HepG2 (cell line): ENCODE results near the gene SRSF3. TPM values are rescaled to one million over a fixed set of nuclear protein-coding genes. Genes with fewer than 3 reads are reported as not detected.

Experiments used
- ATAC-seq: fragments of 200-7000 bp; cut with Tn5 transposase; 3 replicates; pipeline ENCODE4 v1.9.1; 2020; ENCODE audit warnings: mild to moderate bottlenecking, moderate library complexity
- BruUV-seq: library from RNA; stranded (reverse); fragments of 400-500 nt; replicated peaks from 2 replicates; lab custom pipeline; 2021; lab: Mats Ljungman, UMichigan
- CTCF ChIA-PET: fragments of 300-600 bp; formaldehyde crosslinking; extraction: SDS; loops from one replicate; lab custom pipeline; 2021; ENCODE audit warnings: low total read pairs, inconsistent platforms, low intra/inter-chr PET ratio; lab: Yijun Ruan, JAX
- POLR2A ChIA-PET: fragments of 350-600 bp; sonication (Branson Sonifier 250); formaldehyde crosslinking; loops from one replicate; lab custom pipeline; 2020; ENCODE audit warnings: antibody characterized with exemption, inconsistent platforms; lab: Yijun Ruan, JAX
- DNase-seq: peaks from one replicate; pipeline ENCODE4 v3.0.0-alpha.2; 2015; ENCODE audit warnings: low spot score
- FAIRE-seq: peaks from 3 replicates; lab custom pipeline; 2011; peaks lifted over from hg19 to GRCh38; lab: Jason Lieb, UNC
- H2AFZ ChIP-seq: one replicate; pipeline ENCODE4 v1.6.1; 2011; ENCODE audit warnings: low read length, inconsistent platforms
- H3K27ac ChIP-seq: fragments of 300-600 bp; 3 replicates; pipeline ENCODE4 v1.8.0; 2011; ENCODE audit warnings: mixed run types, mild to moderate bottlenecking, mixed read lengths, low read length, inconsistent platforms; ENCODE audit not compliant: insufficient read depth; ENCODE audit errors: extremely low read length
- H3K27me3 ChIP-seq, 2 experiments: fragments of 200-600 bp in 1 of 2; 2 replicates in 1 of 2; 3 replicates in 1 of 2; pipeline versions ENCODE4 v1.6.0 to v1.8.0; 2011; ENCODE audit warnings: low read length in 2 of 2, mild to moderate bottlenecking in 2 of 2, moderate library complexity in 2 of 2, inconsistent platforms in 1 of 2; ENCODE audit not compliant: insufficient read depth in 2 of 2, control insufficient read depth in 1 of 2
- H3K36me3 ChIP-seq, 2 experiments: fragments of 200-600 bp in 1 of 2; replicated peaks in 1 of 2; 2 replicates in 1 of 2; 3 replicates in 1 of 2; pipeline versions ENCODE4 v1.5.1 to v1.8.0; 2011; ENCODE audit warnings: low read length in 2 of 2, inconsistent platforms in 1 of 2; ENCODE audit not compliant: insufficient read depth in 2 of 2, control insufficient read depth in 1 of 2
- H3K4me1 ChIP-seq: 2 replicates; pipeline ENCODE4 v1.5.1; 2012; ENCODE audit warnings: low read length, inconsistent platforms; ENCODE audit not compliant: insufficient read depth
- H3K4me2 ChIP-seq: 2 replicates; pipeline ENCODE4 v1.6.0; 2011; ENCODE audit warnings: low read depth, low read length, inconsistent platforms
- H3K4me3 ChIP-seq, 3 experiments: fragments of 200-600 bp in 1 of 3; sonication (generic), shearing (Covaris generic) in 1 of 3; replicated peaks in 1 of 3; 2 replicates each; pipeline ENCODE4 v1.5.1; 2011 to 2016; ENCODE audit warnings: low read length in 3 of 3, inconsistent platforms in 2 of 3, low read depth in 2 of 3, mild to moderate bottlenecking in 2 of 3, control low read depth in 1 of 3, mixed read lengths in 1 of 3; ENCODE audit not compliant: insufficient read depth in 1 of 3
- H3K79me2 ChIP-seq: one replicate; pipeline ENCODE4 v1.6.1; 2011; ENCODE audit warnings: low read length, inconsistent platforms; ENCODE audit not compliant: insufficient read depth
- H3K9ac ChIP-seq: 2 replicates; pipeline ENCODE4 v1.6.0; 2011; ENCODE audit warnings: mild to moderate bottlenecking, low read depth, low read length, inconsistent platforms; ENCODE audit not compliant: insufficient read depth
- H3K9me3 ChIP-seq: 2 replicates; pipeline ENCODE4 v1.5.1; 2012; ENCODE audit warnings: mild to moderate bottlenecking, low read length
- H4K20me1 ChIP-seq: 2 replicates; pipeline ENCODE4 v1.6.0; 2011; ENCODE audit warnings: inconsistent platforms, mild to moderate bottlenecking, low read length, moderate library complexity; ENCODE audit not compliant: insufficient read depth
- HOXA3 ChIP-seq: sonication (generic); formaldehyde crosslinking; IDR thresholded peaks from 2 replicates; pipeline ENCODE4 v1.5.0; 2020; ENCODE audit warnings: missing genetic modification reagents
- TEAD3 ChIP-seq: optimal IDR thresholded peaks from 2 replicates; pipeline ENCODE3; 2016; ENCODE audit warnings: borderline replicate concordance
- WGBS: methylation state at CpG from one replicate; pipeline ENCODE4 v1.1.6; 2017; ENCODE audit warnings: low lambda C conversion rate; 5-methylcytosine and 5-hydroxymethylcytosine counted together
- in situ Hi-C: cut with HindIII; loops from 2 replicates; pipeline ENCODE4 v1.10.0; 2017; ENCODE audit warnings: low pct_unique_long_range_greater_than_20kb; ENCODE audit not compliant: extremely low pct_ligation_motif_present
- intact Hi-C: fragments of 100-400 bp; cut with micrococcal nuclease; formaldehyde crosslinking; loops from one replicate; pipeline ENCODE4 v1.10.0; 2022; ENCODE audit not compliant: unreplicated experiment
- polyA plus RNA-seq, 8 experiments: library from polyadenylated mRNA; depleted of rRNA in 3 of 8; stranded (reverse) in 7 of 8; unstranded in 1 of 8; fragments of >200 nt; fragmentation: Illumina TruSeq in 4 of 8; extraction: Trizol in 4 of 8; gene quantifications; 2 replicates each; pipeline versions ENCODE4 v1.2.1 to v1.2.3, GENCODE V29; 2011 to 2016; ENCODE audit warnings: low read depth in 4 of 8, missing spikeins in 1 of 8, mixed read lengths in 1 of 8; ENCODE audit not compliant: insufficient read depth in 1 of 8
- total RNA-seq, 5 experiments: library from RNA; depleted of rRNA; stranded (reverse); fragments of >200 nt; fragmentation: Illumina TruSeq; extraction: Trizol; gene quantifications; 2 replicates each; pipeline ENCODE4 v1.2.3, GENCODE V29; 2016; ENCODE audit warnings: low read depth in 1 of 5
- TF ChIP-seq, protein P1 (sequence below): sonication (generic); formaldehyde crosslinking; IDR thresholded peaks from 2 replicates; pipeline ENCODE4 v1.4.0; 2020; ENCODE audit warnings: missing genetic modification reagents
- TF ChIP-seq, protein P2 (sequence below): sonication (generic); formaldehyde crosslinking; IDR thresholded peaks from 2 replicates; pipeline ENCODE4 v1.4.0; 2020; ENCODE audit warnings: missing genetic modification reagents, mild to moderate bottlenecking, borderline replicate concordance

Gene SRSF3
- total and polyA plus RNA-seq, 2 of the 13 experiments (the other 11 are each of a cell fraction or from before 2014, with no cell fraction given) = 206 to 684 TPM

DNA sequence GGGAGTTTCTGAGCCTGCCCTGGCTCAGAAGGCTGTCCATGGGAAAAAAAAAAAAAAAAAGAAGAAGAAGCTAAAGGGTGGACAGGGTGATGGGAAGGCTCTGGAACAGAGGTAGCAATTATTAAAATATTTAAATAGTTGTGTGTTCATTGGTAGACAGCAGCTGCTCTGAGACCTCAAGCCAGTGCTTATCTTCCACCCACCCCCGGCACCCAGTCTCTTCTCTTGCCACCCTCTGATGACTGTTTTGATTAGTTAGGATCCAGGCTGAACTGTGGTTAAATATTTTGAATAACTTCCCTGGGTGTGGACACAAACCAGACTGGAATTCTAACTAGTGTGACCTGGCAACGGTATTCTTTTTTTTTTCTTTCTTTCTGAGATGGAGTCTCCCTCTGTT is 16.9 kb upstream of the SRSF3 start:
- DNase-seq = peak; percentile 75
- ChIA-PET POLR2A (interaction anchor here (1.4 kb wide), 1 partner anchor 9 kb away, joined by 4 read pairs; no protein-coding TSS in a partner anchor), CTCF (no interaction called here)
- no peaks in the 10 kb centered on the region for H3K79me2 ChIP-seq
- H3K4me1 ChIP-seq = peaks cover 72% of the 10 kb centered on the region
- no peaks in the 10 kb centered on the region for H3K9me3 ChIP-seq
- no peaks in the 10 kb centered on the region for H3K27me3 ChIP-seq
- no peak overlapping the region for H2AFZ ChIP-seq
- 11% methylated on average over 2 of the region's 2 CpGs for WGBS
- no TSS peak for BruUV-seq
- H3K9ac ChIP-seq = no peak overlapping the region
- intact Hi-C loops = no loop called here
- TF ChIP-seq, protein P1, sequence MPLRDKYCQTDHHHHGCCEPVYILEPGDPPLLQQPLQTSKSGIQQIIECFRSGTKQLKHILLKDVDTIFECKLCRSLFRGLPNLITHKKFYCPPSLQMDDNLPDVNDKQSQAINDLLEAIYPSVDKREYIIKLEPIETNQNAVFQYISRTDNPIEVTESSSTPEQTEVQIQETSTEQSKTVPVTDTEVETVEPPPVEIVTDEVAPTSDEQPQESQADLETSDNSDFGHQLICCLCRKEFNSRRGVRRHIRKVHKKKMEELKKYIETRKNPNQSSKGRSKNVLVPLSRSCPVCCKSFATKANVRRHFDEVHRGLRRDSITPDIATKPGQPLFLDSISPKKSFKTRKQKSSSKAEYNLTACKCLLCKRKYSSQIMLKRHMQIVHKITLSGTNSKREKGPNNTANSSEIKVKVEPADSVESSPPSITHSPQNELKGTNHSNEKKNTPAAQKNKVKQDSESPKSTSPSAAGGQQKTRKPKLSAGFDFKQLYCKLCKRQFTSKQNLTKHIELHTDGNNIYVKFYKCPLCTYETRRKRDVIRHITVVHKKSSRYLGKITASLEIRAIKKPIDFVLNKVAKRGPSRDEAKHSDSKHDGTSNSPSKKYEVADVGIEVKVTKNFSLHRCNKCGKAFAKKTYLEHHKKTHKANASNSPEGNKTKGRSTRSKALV (CRISPR knock-in tag) = no peak
- TF ChIP-seq, protein P2, sequence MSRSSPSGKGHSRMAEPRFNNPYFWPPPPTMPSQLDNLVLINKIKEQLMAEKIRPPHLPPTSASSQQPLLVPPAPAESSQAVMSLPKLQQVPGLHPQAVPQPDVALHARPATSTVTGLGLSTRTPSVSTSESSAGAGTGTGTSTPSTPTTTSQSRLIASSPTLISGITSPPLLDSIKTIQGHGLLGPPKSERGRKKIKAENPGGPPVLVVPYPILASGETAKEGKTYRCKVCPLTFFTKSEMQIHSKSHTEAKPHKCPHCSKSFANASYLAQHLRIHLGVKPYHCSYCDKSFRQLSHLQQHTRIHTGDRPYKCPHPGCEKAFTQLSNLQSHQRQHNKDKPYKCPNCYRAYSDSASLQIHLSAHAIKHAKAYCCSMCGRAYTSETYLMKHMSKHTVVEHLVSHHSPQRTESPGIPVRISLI (CRISPR knock-in tag) = 0 out of 2 replicates have a peak, but pooled peaks have one; percentile 16
- H3K36me3 ChIP-seq = no peaks in the 10 kb centered on the region
- H3K4me2 ChIP-seq = peak overlapping the region; percentile 58; the same call in 1 of the 2 replicates
- H3K4me3 ChIP-seq = peak overlapping the region in 1 of 3 experiments; percentile 11; a peak in 1 of 6 replicates
- FAIRE-seq = no peak
- ATAC-seq = peak; percentile 13; the same call in 2 of the 3 replicates
- no peaks in the 10 kb centered on the region for H4K20me1 ChIP-seq
- no peak overlapping the region for H3K27ac ChIP-seq
- in situ Hi-C loops = no loop called here

DNA sequence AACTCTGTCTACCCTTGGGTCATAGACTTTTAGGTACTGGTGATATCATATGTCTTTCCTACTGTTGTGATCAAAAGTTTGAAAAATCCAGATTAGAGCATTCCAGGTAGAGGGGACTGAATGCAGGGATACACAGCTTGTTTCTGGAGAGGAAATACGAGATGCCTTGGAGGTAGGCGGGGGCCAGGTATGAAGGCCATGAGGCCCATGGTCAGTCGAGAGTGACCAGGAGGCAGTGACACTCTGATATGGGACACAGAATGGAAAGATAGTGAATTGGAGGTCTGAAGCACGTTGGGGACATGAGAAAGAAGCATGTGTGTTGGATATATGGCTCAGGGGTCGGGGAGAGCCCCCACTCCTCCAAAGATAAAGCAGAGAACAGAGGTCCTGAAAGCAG is 16.1 kb upstream of the SRSF3 start:
- Histone ChIP-seq H3K4me1 (peaks cover 65% of the 10 kb centered on the region), H3K4me3 (no peak overlapping the region), H2AFZ (peak overlapping the region; percentile 43), H3K27ac (no peak overlapping the region), H3K4me2 (peak overlapping the region; percentile 58), H3K9ac (no peak overlapping the region)
- in situ Hi-C loops = no loop called here
- no peak for FAIRE-seq
- POLR2A ChIA-PET = interaction anchor here (1.4 to 2.7 kb wide), 2 partner anchors 10 to 16 kb away, joined by 4 to 29 read pairs; partner anchors contain the start of gene SRSF3
- TF ChIP-seq TEAD3 (peak; percentile 27), HOXA3 (CRISPR knock-in tag) (no peak)
- TF ChIP-seq, all 625 proteins: peak for 1
- H3K27me3 ChIP-seq = no peaks in the 10 kb centered on the region
- BruUV-seq = no TSS peak
- no peaks in the 10 kb centered on the region for H3K9me3 ChIP-seq
- CTCF ChIA-PET = no interaction called here
- H3K36me3 ChIP-seq = no peaks in the 10 kb centered on the region
- 43% methylated on average over 5 of the region's 5 CpGs for WGBS
- H4K20me1 ChIP-seq = no peaks in the 10 kb centered on the region
- ATAC-seq (no peak), DNase-seq (no peak)
- no peaks in the 10 kb centered on the region for H3K79me2 ChIP-seq
- intact Hi-C loops = loop anchor here (2.0 kb wide), 1 partner anchor 15 kb away; no protein-coding TSS in a partner anchor
